Liver (tissue), 3 donors: Measurements from ENCODE around the gene ALDH16A1.

Source experiments
- CTCF ChIP-seq: fragments of 150-350 bp; IDR thresholded peaks from 2 replicates; pipeline ENCODE4 v1.5.1; 2017; ENCODE audit warnings: improper control_type of control experiment, low read depth, low read length; ENCODE audit not compliant: missing input control
- EGR1 ChIP-seq, 2 donors: IDR thresholded peaks; 2 replicates each; pipeline ENCODE4 v1.6.1; 2016 to 2018; ENCODE audit warnings: antibody characterized with exemption in 2 of 2, low read depth in 2 of 2
- FOXA2 ChIP-seq: IDR thresholded peaks from 2 replicates; pipeline ENCODE4 v1.6.1; 2016; ENCODE audit warnings: antibody characterized with exemption
- HNF4G ChIP-seq: IDR thresholded peaks from 2 replicates; pipeline ENCODE4 v1.6.1; 2016; ENCODE audit warnings: antibody characterized with exemption
- RAD21 ChIP-seq, 2 donors: IDR thresholded peaks; 2 replicates each; pipeline ENCODE4 v1.6.1; 2016; ENCODE audit warnings: antibody characterized with exemption in 2 of 2, mild to moderate bottlenecking in 2 of 2
- REST ChIP-seq: IDR thresholded peaks from 2 replicates; pipeline ENCODE4 v1.6.1; 2016; ENCODE audit warnings: antibody characterized with exemption, mild to moderate bottlenecking
- RXRA ChIP-seq, 2 donors: IDR thresholded peaks; 2 replicates each; pipeline ENCODE4 v1.6.1; 2017 to 2018; ENCODE audit warnings: antibody characterized with exemption in 2 of 2, mild to moderate bottlenecking in 1 of 2
- SP1 ChIP-seq: IDR thresholded peaks from 2 replicates; pipeline ENCODE4 v1.6.1; 2018; ENCODE audit warnings: antibody characterized with exemption, mild to moderate bottlenecking
- TAF1 ChIP-seq: conservative IDR thresholded peaks from 2 replicates; pipeline ENCODE4 v1.6.1; 2016; ENCODE audit warnings: antibody characterized with exemption, mild to moderate bottlenecking
- YY1 ChIP-seq: IDR thresholded peaks from 2 replicates; pipeline ENCODE4 v1.6.1; 2016; ENCODE audit warnings: antibody characterized with exemption, mild to moderate bottlenecking
- TF ChIP-seq, protein P1 (sequence below): IDR thresholded peaks from 2 replicates; pipeline ENCODE4 v1.6.1; 2016; ENCODE audit warnings: antibody characterized with exemption
- TF ChIP-seq, protein P2 (sequence below): IDR thresholded peaks from 2 replicates; pipeline ENCODE4 v1.6.1; 2016; ENCODE audit warnings: antibody characterized with exemption
- TF ChIP-seq, protein P3 (sequence below): IDR thresholded peaks from 2 replicates; pipeline ENCODE4 v1.6.1; 2016; ENCODE audit warnings: antibody characterized with exemption
- donor health status: healthy.
- donor health status: healthy.

DNA sequence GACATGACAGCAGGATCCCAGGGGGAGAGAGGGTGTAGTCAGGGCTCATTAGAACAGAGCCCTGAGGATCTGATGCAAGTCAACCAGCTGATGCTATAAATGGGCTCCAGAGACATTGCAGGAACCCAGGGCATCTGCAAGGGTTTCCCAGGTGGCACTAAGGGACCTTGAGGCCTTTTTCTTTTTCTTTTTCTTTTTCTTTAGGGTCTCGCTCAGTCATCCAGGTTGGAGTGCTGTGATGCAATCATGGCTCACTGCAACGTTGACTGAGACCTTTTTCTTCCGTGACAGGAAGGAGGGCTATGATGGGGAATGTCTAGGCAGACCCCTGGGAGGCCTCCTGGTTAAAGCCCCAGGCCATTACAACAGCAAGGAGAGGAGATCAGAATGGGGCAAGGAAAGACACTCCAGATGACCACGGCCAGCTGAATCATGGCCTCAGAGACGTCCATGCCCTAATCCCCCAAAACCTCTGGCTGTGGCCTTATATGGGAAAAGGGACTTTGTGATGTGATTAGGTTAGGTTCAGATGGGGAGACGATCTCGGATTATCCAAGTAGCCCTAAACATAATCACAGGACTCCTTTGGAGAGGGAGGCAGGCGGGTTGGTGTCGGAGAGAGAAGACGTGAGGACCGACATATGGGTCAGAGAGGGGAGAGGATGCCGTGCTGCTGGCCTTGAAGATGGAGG lies 54.9 kb downstream of the ALDH16A1 start:
- TF ChIP-seq CTCF (no peak), YY1 (no peak), RXRA (IDR thresholded peaks at IDR 0.05) (no peak), REST (no peak), RAD21 (IDR thresholded peaks at IDR 0.05) (no peak), EGR1 (IDR thresholded peaks at IDR 0.05; ENCODE audit: low read depth in 2 of 2) (no peak), HNF4G (no peak), TAF1 (no peak), FOXA2 (no peak), SP1 (no peak)
- TF ChIP-seq, protein P1, sequence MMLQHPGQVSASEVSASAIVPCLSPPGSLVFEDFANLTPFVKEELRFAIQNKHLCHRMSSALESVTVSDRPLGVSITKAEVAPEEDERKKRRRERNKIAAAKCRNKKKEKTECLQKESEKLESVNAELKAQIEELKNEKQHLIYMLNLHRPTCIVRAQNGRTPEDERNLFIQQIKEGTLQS = no peak
- TF ChIP-seq, protein P2, sequence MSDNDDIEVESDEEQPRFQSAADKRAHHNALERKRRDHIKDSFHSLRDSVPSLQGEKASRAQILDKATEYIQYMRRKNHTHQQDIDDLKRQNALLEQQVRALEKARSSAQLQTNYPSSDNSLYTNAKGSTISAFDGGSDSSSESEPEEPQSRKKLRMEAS = no peak
- TF ChIP-seq, protein P3, sequence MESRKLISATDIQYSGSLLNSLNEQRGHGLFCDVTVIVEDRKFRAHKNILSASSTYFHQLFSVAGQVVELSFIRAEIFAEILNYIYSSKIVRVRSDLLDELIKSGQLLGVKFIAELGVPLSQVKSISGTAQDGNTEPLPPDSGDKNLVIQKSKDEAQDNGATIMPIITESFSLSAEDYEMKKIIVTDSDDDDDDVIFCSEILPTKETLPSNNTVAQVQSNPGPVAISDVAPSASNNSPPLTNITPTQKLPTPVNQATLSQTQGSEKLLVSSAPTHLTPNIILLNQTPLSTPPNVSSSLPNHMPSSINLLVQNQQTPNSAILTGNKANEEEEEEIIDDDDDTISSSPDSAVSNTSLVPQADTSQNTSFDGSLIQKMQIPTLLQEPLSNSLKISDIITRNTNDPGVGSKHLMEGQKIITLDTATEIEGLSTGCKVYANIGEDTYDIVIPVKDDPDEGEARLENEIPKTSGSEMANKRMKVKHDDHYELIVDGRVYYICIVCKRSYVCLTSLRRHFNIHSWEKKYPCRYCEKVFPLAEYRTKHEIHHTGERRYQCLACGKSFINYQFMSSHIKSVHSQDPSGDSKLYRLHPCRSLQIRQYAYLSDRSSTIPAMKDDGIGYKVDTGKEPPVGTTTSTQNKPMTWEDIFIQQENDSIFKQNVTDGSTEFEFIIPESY = no peak
